ENCODE data around the gene EVI5. TPM values are rescaled to one million over a fixed set of nuclear protein-coding genes. Genes with fewer than 3 reads are reported as not detected.

EVI5 gene
- total and polyA plus RNA-seq, 10 of the 15 experiments (the other 5 are each of a cell fraction or from before 2014, with no cell fraction given) = 0.27 to 6.8 (median 1.7) TPM

GRCh38 chr1:92754719-92755050 lies 30.2 kb downstream of the EVI5 start:
- BruUV-seq (replicated peaks) = no TSS peak
- no peak for ATAC-seq
- no peaks in the 10 kb centered on the region; the same call in 2 of the 3 replicates for H3K9me3 ChIP-seq (replicated peaks; ENCODE audit: control insufficient read depth, insufficient read depth, low read length)
- ChIA-PET POLR2A (no interaction called here), SMC1A (ENCODE audit: uncharacterized antibody, unreplicated experiment) (interaction anchor here (3.1 kb wide), 1 partner anchor 64 kb away, joined by 20 read pairs; no protein-coding TSS in a partner anchor), CTCF (interaction anchor here (2.3 kb wide), 1 partner anchor 64 kb away, joined by 12 read pairs; no protein-coding TSS in a partner anchor), RAD21 (ENCODE audit: unreplicated experiment) (interaction anchor here (0.6 kb wide), 1 partner anchor 56 kb away, joined by 3 read pairs; no protein-coding TSS in a partner anchor)
- no peak overlapping the region for H3K4me2 ChIP-seq (ENCODE audit: control insufficient read depth, insufficient read depth)
- FAIRE-seq = no peak
- no peaks in the 10 kb centered on the region for H4K20me1 ChIP-seq (ENCODE audit: control insufficient read depth, insufficient read depth)
- no peaks in the 10 kb centered on the region for H3K36me3 ChIP-seq (ENCODE audit: control insufficient read depth in 2 of 2, insufficient read depth in 2 of 2, low read length in 1 of 2)
- H3K79me2 ChIP-seq (ENCODE audit: control insufficient read depth, insufficient read depth, low read length) = no peaks in the 10 kb centered on the region
- no peaks in the 10 kb centered on the region for H3K4me1 ChIP-seq (ENCODE audit: control insufficient read depth, insufficient read depth, low read length)
- in situ Hi-C loops (cut with MboI) (no loop called here), intact Hi-C loops (cut with micrococcal nuclease; ENCODE audit: unreplicated experiment) (no loop called here)
- WGBS (ENCODE audit: insufficient coverage, insufficient replicate concordance, low lambda C conversion rate, missing lambda C conversion rate) = 92% methylated on average over 1 of the region's 1 CpG
- no peak for TF ChIP-seq RFX5 (IDR thresholded peaks at IDR 0.05; ENCODE audit: low read depth, low read length)
- TF ChIP-seq BACH1 (IDR thresholded peaks at IDR 0.05; ENCODE audit: borderline replicate concordance) = no peak
- no peak for TF ChIP-seq STAT3 (IDR thresholded peaks at IDR 0.05; ENCODE audit: low read depth, low read length)
- TF ChIP-seq E2F8 (IDR thresholded peaks at IDR 0.05; ENCODE audit: low read depth, partially characterized antibody) = no peak
- TF ChIP-seq ZNF384 (IDR thresholded peaks at IDR 0.05; ENCODE audit: borderline replicate concordance, low read depth, low read length) = no peak
- no peak for TF ChIP-seq PML (IDR thresholded peaks at IDR 0.05; ENCODE audit: low read length)
- no peak for TF ChIP-seq ZNF592 (IDR thresholded peaks at IDR 0.05)
- TF ChIP-seq KAT2A (conservative IDR thresholded peaks at IDR 0.05; ENCODE audit: control insufficient read depth, low read depth, low read length) = no peak
- TF ChIP-seq NRF1 (conservative IDR thresholded peaks at IDR 0.05; ENCODE audit: low read depth, low read length) = no peak
- H2AFZ ChIP-seq (ENCODE audit: control insufficient read depth, low read depth, low read length) = no peak overlapping the region
- DNase-seq (ENCODE audit: low read depth, low spot score) = no peak
- H3K27me3 ChIP-seq (replicated peaks in 1 of 2; ENCODE audit: control insufficient read depth in 2 of 2, insufficient read depth in 2 of 2, low read length in 1 of 2) = no peaks in the 10 kb centered on the region
- no peak overlapping the region for H3K27ac ChIP-seq (ENCODE audit: control insufficient read depth, insufficient read depth)
- no peak overlapping the region for H3K4me3 ChIP-seq
- no peak overlapping the region for H3K9ac ChIP-seq (ENCODE audit: control insufficient read depth, insufficient read depth, low read length)
